Glutamatergic neuron (in vitro differentiated cells): ENCODE data around the gene KDM3B. TPM values are rescaled to one million over a fixed set of nuclear protein-coding genes. Genes with fewer than 3 reads are reported as not detected.
A peak's percentile ranks its signal among the peaks of the same experiment; 100 is the strongest.

ENCODE experiments used
- DNase-seq: peaks from one replicate; pipeline ENCODE4 v3.0.0; 2022
- H3K27ac Mint-ChIP-seq: one replicate; pipeline ENCODE4 v1.8.0; 2020; ENCODE audit warnings: mild to moderate bottlenecking, mixed read lengths, inconsistent platforms; ENCODE audit not compliant: unreplicated experiment
- H3K27me3 Mint-ChIP-seq: one replicate; pipeline ENCODE4 v1.8.0; 2020; ENCODE audit warnings: mild to moderate bottlenecking, moderate library complexity, mixed read lengths, inconsistent platforms; ENCODE audit not compliant: unreplicated experiment
- H3K36me3 Mint-ChIP-seq: one replicate; pipeline ENCODE4 v1.8.0; 2020; ENCODE audit warnings: mild to moderate bottlenecking, mixed read lengths, inconsistent platforms; ENCODE audit not compliant: unreplicated experiment
- H3K4me1 Mint-ChIP-seq: one replicate; pipeline ENCODE4 v1.8.0; 2020; ENCODE audit warnings: mild to moderate bottlenecking, low read depth, mixed read lengths, inconsistent platforms; ENCODE audit not compliant: unreplicated experiment
- H3K4me3 Mint-ChIP-seq: one replicate; pipeline ENCODE4 v1.8.0; 2020; ENCODE audit warnings: mild to moderate bottlenecking, mixed read lengths, inconsistent platforms; ENCODE audit not compliant: unreplicated experiment
- H3K9me3 Mint-ChIP-seq: one replicate; pipeline ENCODE4 v1.8.0; 2020; ENCODE audit warnings: mild to moderate bottlenecking, moderate library complexity, mixed read lengths, inconsistent platforms; ENCODE audit not compliant: unreplicated experiment
- total RNA-seq: library from RNA; stranded (reverse); fragmentation: NEBNext Ultra II Directional; extraction: Animal tissue kit (Norgen Biotek cat#: 25700); gene quantifications from one replicate; pipeline ENCODE4 v1.2.1, GENCODE V29; 2021; ENCODE audit not compliant: unreplicated experiment
- TF ChIP-seq, protein P1 (sequence below): fragments of 200-600 bp; sonication (generic); IDR thresholded peaks from one replicate; pipeline ENCODE4 v1.5.0; 2021; ENCODE audit not compliant: partially characterized antibody, unreplicated experiment

KDM3B gene
- total RNA-seq, 1 donor from 2014 or later = 98.5 TPM

DNA sequence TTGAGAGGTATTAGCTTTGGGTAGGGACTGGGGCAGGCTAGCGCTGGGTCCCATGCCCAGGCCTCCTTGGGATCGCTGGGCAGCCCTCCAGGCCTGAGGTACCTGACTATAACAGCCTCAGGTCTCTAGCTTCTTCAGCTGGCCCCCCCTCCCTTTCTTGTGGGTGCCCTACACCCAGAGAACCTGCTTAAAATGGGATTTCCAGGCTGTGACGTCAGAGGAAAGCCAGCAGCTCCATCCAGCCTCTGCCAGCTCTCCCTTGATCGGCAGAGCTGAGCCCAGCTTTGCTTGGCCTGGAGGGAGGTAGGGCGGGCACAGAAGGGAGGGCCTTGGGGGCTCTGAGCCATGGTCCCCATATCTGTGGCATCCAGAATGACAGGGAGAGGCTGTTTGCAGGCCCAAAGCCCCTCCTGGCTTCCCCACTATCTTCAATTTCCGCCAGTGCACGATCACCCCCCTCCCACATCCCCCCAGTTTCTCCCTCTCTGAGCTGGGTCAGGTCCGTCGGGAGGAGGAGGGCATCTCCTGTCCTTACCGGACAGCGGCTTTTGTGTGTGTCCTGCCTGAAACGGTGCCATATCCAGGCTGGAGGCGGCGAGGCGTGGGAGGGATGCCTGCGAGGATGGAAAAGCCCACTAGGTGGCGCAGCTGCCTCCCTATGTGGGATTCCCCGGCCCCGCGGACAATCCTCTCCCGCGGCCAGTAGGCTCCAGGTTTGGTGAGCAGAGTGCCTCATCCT, 97.2 kb downstream of the KDM3B start:
- peaks cover 5% of the 10 kb centered on the region for H3K9me3 Mint-ChIP-seq
- H3K4me1 Mint-ChIP-seq = peaks cover 11% of the 10 kb centered on the region
- H3K4me3 Mint-ChIP-seq = peak overlapping the region; percentile 59

DNA sequence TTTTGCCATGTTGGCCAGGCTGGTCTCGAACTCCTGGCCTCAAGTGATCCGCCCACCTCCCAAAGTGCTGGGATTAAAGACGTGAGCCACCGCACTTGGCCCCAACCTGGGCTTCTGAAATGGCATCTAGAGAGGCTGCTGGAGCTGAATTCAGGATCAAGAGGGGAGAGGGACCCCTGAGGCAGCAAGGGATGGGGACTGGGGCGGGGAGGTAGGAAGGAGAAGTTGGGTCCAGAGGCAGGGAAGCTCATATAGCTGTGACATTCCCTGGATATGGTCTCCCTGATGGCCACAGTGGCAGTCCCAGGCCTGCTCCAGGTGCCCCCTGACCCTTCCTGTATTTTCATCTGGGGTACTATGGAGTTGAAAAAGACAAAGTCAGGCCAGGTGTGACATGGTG, 98.5 kb downstream of the KDM3B start:
- H3K4me3 Mint-ChIP-seq = no peak overlapping the region
- TF ChIP-seq, protein P1, sequence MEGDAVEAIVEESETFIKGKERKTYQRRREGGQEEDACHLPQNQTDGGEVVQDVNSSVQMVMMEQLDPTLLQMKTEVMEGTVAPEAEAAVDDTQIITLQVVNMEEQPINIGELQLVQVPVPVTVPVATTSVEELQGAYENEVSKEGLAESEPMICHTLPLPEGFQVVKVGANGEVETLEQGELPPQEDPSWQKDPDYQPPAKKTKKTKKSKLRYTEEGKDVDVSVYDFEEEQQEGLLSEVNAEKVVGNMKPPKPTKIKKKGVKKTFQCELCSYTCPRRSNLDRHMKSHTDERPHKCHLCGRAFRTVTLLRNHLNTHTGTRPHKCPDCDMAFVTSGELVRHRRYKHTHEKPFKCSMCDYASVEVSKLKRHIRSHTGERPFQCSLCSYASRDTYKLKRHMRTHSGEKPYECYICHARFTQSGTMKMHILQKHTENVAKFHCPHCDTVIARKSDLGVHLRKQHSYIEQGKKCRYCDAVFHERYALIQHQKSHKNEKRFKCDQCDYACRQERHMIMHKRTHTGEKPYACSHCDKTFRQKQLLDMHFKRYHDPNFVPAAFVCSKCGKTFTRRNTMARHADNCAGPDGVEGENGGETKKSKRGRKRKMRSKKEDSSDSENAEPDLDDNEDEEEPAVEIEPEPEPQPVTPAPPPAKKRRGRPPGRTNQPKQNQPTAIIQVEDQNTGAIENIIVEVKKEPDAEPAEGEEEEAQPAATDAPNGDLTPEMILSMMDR = no peak
- peaks cover 11% of the 10 kb centered on the region for H3K4me1 Mint-ChIP-seq
- peaks cover 5% of the 10 kb centered on the region for H3K9me3 Mint-ChIP-seq
- DNase-seq = no peak
- H3K36me3 Mint-ChIP-seq = peaks cover 4% of the 10 kb centered on the region
- peaks cover 4% of the 10 kb centered on the region for H3K27me3 Mint-ChIP-seq
- no peak overlapping the region for H3K27ac Mint-ChIP-seq

More for the DNA sequence above, 97.2 kb downstream of the KDM3B start:
- TF ChIP-seq, protein P1 = peak; percentile 94
- peak overlapping the region; percentile 55 for H3K27ac Mint-ChIP-seq
- peaks cover 4% of the 10 kb centered on the region for H3K27me3 Mint-ChIP-seq
- DNase-seq = peak; percentile 96
- H3K36me3 Mint-ChIP-seq = peaks cover 4% of the 10 kb centered on the region

DNA sequence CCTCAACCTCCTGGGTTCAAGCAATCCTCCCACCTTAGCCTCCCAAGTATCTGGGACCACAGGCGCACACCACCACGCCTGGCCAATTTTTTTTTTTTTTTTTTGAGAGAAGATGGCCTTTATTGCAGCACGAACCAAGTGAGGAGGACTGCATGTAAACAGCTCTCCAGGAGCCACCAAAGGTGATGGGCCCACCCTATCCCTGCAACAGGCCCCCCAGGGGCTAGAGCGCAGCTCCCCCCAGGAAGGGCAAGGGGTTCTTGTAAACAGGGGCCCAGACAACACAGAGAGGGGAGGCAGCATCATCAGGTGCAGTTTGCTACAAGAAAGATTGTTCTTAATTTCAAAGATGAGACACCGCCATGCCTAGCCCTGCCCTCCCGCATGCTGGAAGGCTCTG, 100.2 kb downstream of the KDM3B start:
- H3K27ac Mint-ChIP-seq = no peak overlapping the region
- H3K9me3 Mint-ChIP-seq = peaks cover 5% of the 10 kb centered on the region
- no peak overlapping the region for H3K4me3 Mint-ChIP-seq
- DNase-seq = no peak
- H3K27me3 Mint-ChIP-seq = peaks cover 4% of the 10 kb centered on the region
- TF ChIP-seq, protein P1 = no peak
- H3K36me3 Mint-ChIP-seq = peaks cover 4% of the 10 kb centered on the region
- peaks cover 11% of the 10 kb centered on the region for H3K4me1 Mint-ChIP-seq

DNA sequence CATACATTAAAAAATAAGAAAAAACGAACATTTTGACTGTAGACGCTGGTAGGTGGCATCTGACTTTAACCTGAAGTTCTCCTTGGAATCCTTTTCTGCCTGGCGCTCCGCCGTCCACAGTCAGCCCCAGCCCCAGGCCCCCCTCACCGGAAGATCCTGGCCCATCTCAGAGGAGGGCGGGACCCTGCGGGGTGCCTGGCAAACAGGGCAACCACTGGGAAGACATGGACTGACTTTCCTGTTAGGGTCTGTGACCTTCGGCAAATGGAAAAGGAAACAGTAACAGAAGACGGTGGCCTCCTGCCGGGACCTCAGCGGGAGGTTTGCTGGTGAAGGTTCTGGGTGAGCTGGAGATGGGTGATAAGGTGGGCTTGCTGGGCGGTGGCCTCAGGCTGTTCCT, 101.1 kb downstream of the KDM3B start:
- Mint-ChIP-seq H3K4me3 (no peak overlapping the region), H3K27me3 (peaks cover 4% of the 10 kb centered on the region), H3K27ac (no peak overlapping the region), H3K36me3 (peaks cover 4% of the 10 kb centered on the region), H3K9me3 (peaks cover 5% of the 10 kb centered on the region), H3K4me1 (peaks cover 8% of the 10 kb centered on the region)
- DNase-seq = no peak
- TF ChIP-seq, protein P1 = no peak

DNA sequence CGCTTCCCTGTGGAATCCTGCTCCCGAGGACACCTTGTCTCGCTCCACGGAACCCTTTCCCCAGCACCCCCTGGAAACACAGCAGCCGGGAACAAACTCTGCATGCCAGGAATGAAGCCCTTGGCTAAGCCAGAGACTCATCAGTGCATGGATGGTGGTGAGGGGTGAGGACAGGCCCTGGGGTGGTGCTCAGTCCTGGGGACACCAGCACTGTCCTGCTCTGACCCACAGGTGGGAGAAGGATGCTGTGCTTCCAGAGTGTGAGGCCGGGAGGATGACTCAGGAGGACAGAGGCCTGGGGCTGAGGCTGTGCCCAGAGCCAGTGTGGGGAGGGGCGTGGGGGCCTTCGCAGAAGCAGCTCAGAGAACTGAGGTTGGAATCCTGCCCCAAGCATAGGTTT, 101.6 kb downstream of the KDM3B start:
- Mint-ChIP-seq H3K4me1 (peaks cover 8% of the 10 kb centered on the region), H3K27me3 (no peaks in the 10 kb centered on the region), H3K9me3 (peaks cover 2% of the 10 kb centered on the region), H3K27ac (no peak overlapping the region), H3K4me3 (no peak overlapping the region), H3K36me3 (peaks cover 4% of the 10 kb centered on the region)
- no peak for DNase-seq
- TF ChIP-seq, protein P1 = no peak
